NCI-H510A treated with DMSO at 0.1 percent for 48 hours (cell line): ENCODE results near the gene ASB7.

Experiments
- DNase-seq: peaks from one replicate; lab custom pipeline; 2025; lab: John Stamatoyannopoulos, UW

The ASB7 gene

GRCh38 chr15:100686021-100686724 lies 83.8 kb downstream of the ASB7 start:
- no peak for DNase-seq

DNA sequence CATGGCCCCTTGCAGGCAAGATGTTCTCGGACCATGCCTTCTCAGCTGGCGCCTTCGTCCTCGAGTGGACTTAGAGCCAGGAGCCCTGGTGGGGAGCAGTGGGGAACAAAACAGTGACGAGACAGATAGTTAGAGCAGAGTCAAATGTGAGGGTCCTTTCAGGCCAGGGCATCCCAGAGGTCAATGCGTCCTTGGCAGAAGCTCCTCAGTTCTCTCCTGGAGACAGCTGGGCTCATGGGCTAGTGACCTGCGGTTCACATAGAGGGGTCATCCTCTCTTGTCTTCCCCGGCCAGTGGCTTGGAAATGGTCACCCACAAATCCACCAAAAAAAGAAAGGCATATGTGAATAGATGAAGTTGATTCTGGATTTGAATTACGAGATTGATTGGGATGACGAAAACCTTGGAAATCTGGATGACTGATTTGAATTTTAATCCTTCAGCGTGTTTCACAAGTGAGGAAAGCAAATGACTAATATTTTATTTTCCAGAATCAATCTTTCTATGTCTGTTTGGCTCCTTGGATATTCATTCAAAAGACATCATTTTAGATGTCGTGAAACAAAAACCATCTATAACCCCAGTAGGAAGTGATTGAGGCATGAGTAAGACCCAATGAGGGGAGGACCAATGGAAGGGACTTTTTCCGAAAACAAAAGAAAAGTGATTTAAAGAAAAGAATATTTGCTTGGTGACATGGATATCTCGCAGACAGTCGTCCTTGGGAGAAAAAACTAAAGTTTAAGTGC lies 84.5 kb downstream of the ASB7 start:
- no peak for DNase-seq

GRCh38 chr15:100687582-100688141 lies 85.3 kb downstream of the ASB7 start:
- no peak for DNase-seq

GRCh38 chr15:100688549-100689120 lies 86.2 kb downstream of the ASB7 start:
- DNase-seq: no peak

DNA sequence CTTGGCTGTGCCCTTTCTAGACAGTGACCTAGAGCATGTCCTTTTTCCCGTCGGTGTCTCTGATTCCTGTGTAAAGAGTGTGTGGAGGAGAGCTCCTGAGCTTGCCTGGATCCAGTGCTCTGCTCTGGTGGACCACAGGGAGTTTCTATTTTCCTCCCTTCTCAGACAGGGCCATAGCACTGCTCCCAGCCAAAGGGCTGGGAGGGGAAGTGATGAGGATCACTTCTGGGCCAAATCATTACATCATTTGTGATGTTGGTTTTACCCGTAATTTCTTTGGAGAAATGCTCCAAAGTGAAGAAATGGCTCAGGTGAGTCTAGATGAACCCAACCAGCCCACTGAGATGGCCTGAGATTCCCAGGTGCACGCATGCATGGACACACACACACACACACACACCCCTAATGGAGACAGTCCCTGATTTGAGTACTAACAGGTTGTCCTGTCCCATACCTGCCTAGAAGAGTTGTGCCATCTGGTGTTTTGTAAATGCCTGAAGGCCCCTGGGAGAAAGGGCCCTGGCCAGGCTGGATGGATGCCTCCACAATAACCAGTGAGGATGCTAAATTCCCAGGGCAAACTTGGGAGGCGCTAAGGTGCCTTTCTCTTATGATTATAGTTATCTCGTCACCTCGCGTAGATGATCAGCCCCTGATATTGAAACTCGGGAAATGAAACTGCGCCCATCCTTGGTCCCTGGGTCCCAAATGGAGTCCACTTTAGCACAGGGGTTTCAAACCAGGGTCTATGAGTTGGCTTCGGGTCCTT lies 86.9 kb downstream of the ASB7 start:
- DNase-seq: no peak

DNA sequence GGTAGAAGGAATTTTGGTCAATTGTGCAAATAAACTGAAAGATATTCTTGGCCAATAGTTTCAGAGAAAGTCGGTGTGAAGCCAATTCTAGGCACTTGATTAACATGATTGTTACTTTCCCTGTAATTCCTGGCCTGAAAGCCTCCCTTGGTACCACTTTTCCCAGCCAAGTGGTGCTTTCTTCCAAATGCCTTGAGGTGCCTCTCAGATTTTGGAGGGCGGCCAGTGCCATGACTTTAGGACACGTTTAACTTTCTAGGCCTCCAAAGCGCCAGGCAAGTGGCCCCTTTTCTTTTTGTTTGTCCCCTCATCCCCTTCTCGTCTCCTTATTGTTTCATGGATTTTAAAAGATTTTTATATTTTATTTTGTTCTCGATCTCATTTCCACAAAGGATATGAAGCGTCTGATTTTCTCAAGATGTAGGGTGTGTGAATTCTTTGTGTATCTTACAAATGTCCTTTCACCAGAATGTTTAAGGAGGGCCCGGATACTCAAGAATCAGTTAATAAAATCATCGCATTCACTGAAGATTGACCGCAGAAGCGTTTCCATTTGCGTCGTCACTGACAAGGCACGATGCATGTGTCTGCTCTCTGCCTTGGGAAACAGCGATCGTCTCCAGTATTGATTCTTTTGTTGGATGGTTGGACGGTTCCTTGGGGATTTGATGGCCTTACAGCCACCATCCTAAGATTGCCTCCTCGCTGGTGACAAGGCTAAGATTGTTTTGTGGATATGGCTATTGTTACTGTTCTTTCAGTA lies 87.8 kb downstream of the ASB7 start:
- no peak for DNase-seq

DNA sequence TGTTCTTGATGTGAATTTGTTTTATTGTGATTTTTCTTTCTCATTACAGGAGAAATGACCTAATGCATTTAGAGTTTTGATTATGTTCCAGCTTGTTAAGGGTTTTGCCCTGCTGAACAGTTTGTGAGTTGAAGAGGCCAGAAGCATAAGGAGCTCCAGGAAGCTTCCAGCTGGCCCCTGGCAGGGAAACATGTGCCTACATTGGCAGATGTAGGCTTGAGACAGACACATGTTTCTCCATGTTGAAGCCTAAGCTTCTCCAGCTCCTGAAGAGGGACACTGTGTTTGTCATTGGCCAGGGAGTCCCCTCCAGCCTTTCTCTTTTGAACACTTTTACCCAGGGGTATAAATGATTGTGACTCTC lies 88.4 kb downstream of the ASB7 start:
- DNase-seq: no peak

DNA sequence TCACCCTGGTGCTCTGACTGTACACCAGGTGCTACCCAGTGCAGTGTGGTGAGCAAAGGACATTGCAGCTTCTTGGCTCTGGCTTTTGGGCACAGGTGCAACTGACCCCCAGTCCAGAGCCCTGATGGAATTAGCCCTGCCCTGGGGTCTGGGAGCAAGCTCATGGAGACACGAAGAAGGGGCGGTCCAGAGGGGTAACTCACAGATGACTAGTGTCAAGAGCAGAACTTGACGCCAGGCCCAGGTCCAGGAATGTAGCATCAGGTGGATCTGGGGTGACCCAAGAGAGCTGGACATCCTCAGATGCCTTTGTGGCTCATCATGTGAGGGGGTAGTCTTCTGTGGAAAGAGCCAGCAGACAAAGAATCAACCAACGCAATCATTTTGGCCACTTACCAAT lies 88.9 kb downstream of the ASB7 start:
- DNase-seq: no peak

DNA sequence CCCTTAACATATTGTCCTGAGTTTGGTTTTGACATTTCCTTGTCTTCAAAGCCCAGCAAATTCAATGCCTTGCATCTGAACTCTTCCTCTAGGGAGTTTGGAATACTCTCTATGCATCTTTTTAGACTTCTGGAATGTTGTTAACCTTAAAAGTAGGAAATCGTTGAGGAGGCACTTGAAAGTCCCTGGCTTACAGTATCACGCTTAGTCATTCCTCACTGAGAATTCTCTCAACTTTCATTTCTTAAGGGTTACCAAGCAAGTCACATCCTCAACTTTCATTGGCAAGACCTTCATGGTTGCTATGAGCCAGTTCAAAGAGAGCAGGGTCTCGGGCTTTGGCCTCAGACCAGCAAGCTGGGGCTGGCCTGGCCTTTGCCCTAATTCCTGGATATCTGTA lies 89.9 kb downstream of the ASB7 start:
- no peak for DNase-seq

GRCh38 chr15:100692671-100693070 lies 90.3 kb downstream of the ASB7 start:
- DNase-seq: no peak

DNA sequence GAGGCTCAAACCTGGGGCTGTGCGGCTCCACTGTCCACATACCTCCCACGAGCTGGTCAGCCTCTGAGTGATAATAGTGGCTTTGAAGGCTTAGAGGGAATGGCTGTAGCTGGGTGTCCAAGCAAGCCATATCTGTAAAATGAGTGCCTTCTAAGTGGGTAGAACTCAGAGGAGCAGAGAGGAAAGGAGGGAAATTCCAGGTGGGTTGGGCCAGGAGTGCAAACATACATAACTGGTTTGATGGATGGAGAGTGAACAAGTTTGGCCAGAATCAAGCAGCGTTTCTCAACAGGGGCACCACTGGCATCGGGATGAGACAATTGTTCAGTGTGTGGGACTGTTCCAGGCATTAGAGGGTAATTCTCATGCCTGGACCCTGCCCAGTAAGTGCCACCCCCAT lies 91.1 kb downstream of the ASB7 start:
- DNase-seq: no peak

GRCh38 chr15:100694381-100695021 lies 92.1 kb downstream of the ASB7 start:
- no peak for DNase-seq

- no peak for DNase-seq
Observed at GRCh38 chr15:100695048-100695447, 92.7 kb downstream of the ASB7 start.

DNA sequence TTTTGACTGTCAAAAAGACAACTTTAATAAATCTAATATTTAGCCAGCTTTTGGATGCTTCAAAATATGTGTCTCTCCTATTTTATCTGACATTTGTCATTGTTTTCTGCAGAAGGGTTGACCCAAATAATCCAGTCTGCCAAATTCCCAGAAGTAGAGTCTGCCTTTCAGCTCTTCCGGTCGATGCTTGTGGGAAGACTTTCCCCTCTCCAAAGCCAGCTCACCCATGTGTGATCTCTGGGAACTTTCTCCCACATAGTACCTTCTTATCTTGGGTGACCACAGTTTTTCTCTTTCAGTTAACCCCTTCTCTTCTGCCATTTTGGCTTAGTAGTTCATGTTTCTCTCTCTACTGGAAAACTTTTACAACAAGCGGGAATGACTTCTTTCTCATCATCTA lies 94.1 kb downstream of the ASB7 start:
- DNase-seq: no peak
